Activated naive CD4-positive, alpha-beta T cell treated with anti-CD3 and anti-CD28 coated beads, Interleukin-2, amount 50 U/mL, for 72 hours (primary cell): ENCODE data around the gene PGC. TPM values are rescaled to one million over a fixed set of nuclear protein-coding genes. Genes with fewer than 3 reads are reported as not detected.
A peak's percentile ranks its signal among the peaks of the same experiment; 100 is the strongest.

Experiments
- ATAC-seq, 2 donors: fragments of 150-1000 bp; cut with Tn5 transposase; 2 replicates each; pipeline ENCODE4 v1.10.0; 2021; ENCODE audit warnings: mild to moderate bottlenecking in 2 of 2, moderate library complexity in 2 of 2
- DNase-seq, 2 donors: peaks; one replicate each; pipeline ENCODE4 v3.0.0; 2021 to 2022; ENCODE audit warnings: low spot score in 2 of 2
- H3K27ac Mint-ChIP-seq, 2 donors: one replicate each; pipeline ENCODE4 v1.8.0; 2022; ENCODE audit warnings: mild to moderate bottlenecking in 2 of 2, mixed read lengths in 2 of 2
- H3K36me3 Mint-ChIP-seq, 2 donors: one replicate each; pipeline ENCODE4 v1.8.0; 2022; ENCODE audit warnings: mixed read lengths in 2 of 2
- H3K9me3 Mint-ChIP-seq, 2 donors: one replicate each; pipeline ENCODE4 v1.8.0; 2022; ENCODE audit warnings: mixed read lengths in 2 of 2
- total RNA-seq, 2 donors: library from RNA; stranded (reverse); gene quantifications; one replicate each; pipeline ENCODE4 v1.2.3, GENCODE V29; 2022

Gene PGC
- total RNA-seq, 2 donors from 2014 or later: not detected

DNA sequence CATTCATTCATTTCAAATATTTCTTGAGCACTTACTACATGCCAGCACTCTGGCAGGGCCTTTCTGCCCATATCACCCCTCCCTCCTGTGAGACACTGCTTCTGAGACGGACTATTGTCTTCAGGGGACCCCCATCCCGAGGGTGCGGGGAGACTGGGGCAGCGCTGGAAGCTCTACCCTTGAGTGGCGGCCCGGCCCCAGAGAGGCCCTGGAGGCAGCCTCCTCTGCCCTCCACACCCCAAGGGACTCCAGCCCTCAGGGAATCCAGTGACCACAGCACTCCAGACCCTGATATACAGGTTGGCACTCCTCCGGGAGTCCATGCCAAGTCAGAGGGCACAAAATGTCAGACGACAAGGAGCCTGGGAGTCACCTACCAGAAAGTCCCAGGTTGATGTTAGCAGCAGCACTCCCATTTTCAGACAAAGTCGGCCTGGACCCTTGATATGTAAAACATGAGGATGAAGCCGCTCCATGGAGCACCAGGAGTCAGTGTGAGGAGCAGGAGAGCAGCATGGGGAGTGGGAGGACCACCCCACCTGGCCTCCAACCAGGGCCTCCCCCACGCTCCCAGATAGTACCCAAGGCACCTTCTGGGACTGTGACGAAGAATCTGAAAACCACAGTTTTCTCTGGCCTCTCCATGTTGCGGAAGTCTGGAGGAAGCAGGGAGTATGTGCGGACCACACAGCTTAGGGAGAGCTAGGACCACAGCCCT, 32.5 kb downstream of the PGC start:
- no peak for ATAC-seq
- H3K27ac Mint-ChIP-seq: no peak overlapping the region
- H3K36me3 Mint-ChIP-seq: no peaks in the 10 kb centered on the region
- H3K9me3 Mint-ChIP-seq: no peaks in the 10 kb centered on the region
- no peak for DNase-seq

GRCh38 chr6:41713650-41714291, 33.4 kb downstream of the PGC start:
- DNase-seq (peak in 1 of 2 donors; percentile 69), ATAC-seq (peak; percentile 70 to 94)
- Mint-ChIP-seq H3K9me3 (no peaks in the 10 kb centered on the region), H3K27ac (no peak overlapping the region), H3K36me3 (no peaks in the 10 kb centered on the region)

GRCh38 chr6:41713159-41713649, 34.0 kb downstream of the PGC start:
- Mint-ChIP-seq H3K36me3 (no peaks in the 10 kb centered on the region), H3K9me3 (no peaks in the 10 kb centered on the region), H3K27ac (no peak overlapping the region)
- DNase-seq (no peak), ATAC-seq (peak in 1 of 2 donors; percentile 28)

DNA sequence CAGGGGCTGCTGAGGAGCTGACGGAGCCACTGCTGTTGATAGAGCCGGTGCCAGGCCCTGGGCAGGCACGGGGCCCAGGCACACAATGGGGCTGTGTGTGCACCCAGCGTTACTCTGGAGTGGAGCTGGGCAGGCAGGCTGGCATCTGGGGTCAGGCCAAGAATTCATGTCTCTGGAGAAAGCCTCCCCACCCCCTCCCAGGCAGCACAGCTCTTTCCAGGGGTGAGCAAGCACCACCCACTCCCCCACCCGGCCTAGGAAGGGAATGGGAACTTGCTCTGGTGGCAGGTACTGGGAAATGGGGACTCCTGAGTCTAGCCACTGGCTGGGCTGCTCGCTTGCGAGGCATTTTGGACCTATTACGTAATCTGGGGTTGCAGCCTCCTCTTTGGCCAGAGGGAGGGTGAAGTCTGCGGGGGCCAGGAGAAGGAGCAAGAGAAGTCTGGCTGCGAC, 34.5 kb downstream of the PGC start:
- ATAC-seq (no peak), DNase-seq (no peak)
- no peaks in the 10 kb centered on the region for H3K36me3 Mint-ChIP-seq
- H3K27ac Mint-ChIP-seq: no peak overlapping the region
- no peaks in the 10 kb centered on the region for H3K9me3 Mint-ChIP-seq

- Mint-ChIP-seq H3K9me3 (no peaks in the 10 kb centered on the region), H3K27ac (no peak overlapping the region), H3K36me3 (no peaks in the 10 kb centered on the region)
- ATAC-seq: no peak
- no peak for DNase-seq
Measured at GRCh38 chr6:41711323-41712038, 35.7 kb downstream of the PGC start.

GRCh38 chr6:41709375-41709774, 37.8 kb downstream of the PGC start:
- Mint-ChIP-seq H3K36me3 (no peaks in the 10 kb centered on the region), H3K27ac (no peak overlapping the region), H3K9me3 (no peaks in the 10 kb centered on the region)
- ATAC-seq (no peak), DNase-seq (no peak)

- Mint-ChIP-seq H3K27ac (peak overlapping the region in 1 of 2 donors; percentile 5), H3K36me3 (no peaks in the 10 kb centered on the region)
- no peak for ATAC-seq
Measured at GRCh38 chr6:41708856-41709255, 38.3 kb downstream of the PGC start.

GRCh38 chr6:41707565-41708200, 39.5 kb downstream of the PGC start:
- H3K27ac Mint-ChIP-seq: peak overlapping the region; percentile 78 to 95
- no peaks in the 10 kb centered on the region for H3K9me3 Mint-ChIP-seq
- peak in 1 of 2 donors; percentile 23 for DNase-seq
- no peaks in the 10 kb centered on the region for H3K36me3 Mint-ChIP-seq
- peak; percentile 39 to 67 for ATAC-seq

More at GRCh38 chr6:41708856-41709255, 38.3 kb downstream of the PGC start:
- H3K9me3 Mint-ChIP-seq: no peaks in the 10 kb centered on the region
- no peak for DNase-seq

DNA sequence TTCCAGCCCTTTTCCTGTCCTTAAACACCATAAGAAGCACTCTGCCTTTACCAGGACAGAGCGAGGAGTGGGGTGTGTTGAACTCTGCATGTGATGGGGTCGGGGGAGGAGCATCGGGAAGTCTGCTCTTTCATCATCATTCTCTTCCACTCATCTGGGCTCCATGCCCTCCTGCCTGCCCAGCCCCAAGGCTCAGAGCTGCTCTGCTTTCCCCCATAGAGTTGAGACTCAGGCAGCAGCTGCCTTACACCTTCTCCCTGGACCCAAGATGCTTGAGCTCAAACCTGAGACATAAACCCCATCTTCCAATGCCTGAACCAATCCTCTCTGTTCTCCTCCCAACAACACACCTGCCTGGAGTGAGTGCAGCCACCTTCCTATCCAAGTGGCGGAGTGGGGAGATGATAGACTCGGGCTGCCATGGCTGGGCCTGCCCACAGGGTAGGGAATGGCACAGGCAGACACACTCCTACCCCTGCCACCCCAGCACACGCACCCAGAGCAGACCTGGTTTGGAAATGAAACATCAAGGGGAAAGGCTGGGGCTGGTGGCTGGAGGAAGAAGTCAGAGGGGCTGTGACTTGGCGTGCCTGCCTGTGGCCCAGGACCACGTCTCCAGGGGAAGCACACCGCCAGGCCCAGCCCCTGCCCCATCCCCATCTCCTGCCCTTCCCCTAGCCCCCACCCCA, 40.2 kb downstream of the PGC start:
- peak; percentile 17 for ATAC-seq
- Mint-ChIP-seq H3K9me3 (no peaks in the 10 kb centered on the region), H3K36me3 (no peaks in the 10 kb centered on the region), H3K27ac (peak overlapping the region; percentile 78 to 95)
- DNase-seq: peak in 1 of 2 donors; percentile 15

DNA sequence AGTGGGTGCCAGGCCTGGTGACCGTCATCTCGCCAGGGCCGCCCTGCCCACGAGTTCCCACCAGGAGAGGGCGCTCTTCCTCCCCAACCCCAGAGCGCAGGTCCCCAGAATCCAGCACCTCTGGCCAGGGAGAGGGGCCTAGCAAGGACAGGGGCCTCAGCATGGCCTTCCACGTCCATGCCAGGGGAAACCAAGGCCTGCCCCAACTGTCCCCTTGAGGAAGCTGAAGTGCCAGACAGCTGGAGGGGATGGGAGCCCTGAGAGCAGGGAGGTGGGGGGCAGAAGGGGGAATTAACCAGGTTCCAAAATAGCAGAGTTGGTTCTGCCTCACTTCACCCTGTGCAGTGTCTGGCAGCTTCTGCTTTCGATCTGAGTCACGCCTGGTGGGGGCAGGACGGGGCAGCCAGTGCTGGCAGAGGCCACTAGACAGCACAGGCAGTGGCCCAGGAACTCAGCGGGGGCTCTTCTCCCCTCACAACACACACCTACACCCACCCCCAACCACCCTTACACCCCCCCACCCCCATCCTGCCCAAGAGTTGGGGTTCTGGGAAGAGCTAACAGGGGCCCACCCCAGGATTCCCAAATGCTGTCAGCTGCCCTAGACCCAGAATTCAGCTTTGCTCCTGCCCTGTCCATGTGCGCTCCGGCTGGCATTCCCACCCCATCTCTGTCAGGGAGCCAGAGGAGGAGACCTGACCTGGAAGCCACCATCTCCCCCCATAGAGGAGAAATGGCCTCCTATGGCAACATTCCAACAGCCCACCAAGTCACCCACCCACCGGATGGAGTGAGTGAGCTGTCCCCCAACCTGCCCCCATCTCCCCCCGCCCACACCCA, 41.0 kb downstream of the PGC start:
- Mint-ChIP-seq H3K9me3 (no peaks in the 10 kb centered on the region), H3K27ac (peak overlapping the region; percentile 78 to 84), H3K36me3 (no peaks in the 10 kb centered on the region)
- DNase-seq (peak; percentile 63 to 70), ATAC-seq (peak; percentile 90 to 93)

- Mint-ChIP-seq H3K27ac (peak overlapping the region; percentile 51 to 78), H3K9me3 (no peaks in the 10 kb centered on the region), H3K36me3 (no peaks in the 10 kb centered on the region)
- ATAC-seq (no peak), DNase-seq (no peak)
Measured at GRCh38 chr6:41705311-41705995, 41.7 kb downstream of the PGC start.

DNA sequence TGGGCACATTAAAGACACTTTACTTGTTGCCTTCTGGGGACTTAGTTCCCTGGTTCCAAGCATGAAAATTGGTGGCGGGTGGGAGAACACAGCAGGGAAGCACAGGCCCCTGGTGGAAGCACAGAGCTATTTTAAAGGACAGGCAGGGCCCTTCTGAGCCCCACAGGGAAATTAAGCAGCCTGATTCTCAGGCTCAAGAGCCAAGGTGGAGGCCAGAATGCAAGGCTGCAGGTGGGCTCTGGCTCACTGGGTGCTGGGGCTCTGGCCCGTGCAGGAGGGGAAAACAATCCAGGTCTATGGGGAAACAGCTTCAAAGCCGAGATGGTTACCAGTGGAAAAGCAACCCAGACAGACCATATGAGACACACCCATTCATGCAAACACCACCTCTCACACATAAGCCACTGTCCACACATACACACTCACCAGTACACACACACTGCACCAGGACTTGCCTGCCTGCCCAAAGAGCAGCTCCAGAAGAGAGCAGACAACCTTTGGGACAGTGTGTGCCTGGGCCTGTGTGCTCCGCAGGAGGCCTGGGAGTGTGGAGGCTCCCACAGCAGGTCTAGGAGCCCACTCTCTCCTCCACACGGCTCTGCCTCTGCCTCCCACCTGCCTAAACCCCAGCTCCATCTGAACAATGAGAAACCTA, 42.4 kb downstream of the PGC start:
- ATAC-seq (no peak), DNase-seq (no peak)
- Mint-ChIP-seq H3K27ac (peak overlapping the region in 1 of 2 donors; percentile 78), H3K36me3 (no peaks in the 10 kb centered on the region), H3K9me3 (no peaks in the 10 kb centered on the region)

GRCh38 chr6:41704028-41704427, 43.2 kb downstream of the PGC start:
- ATAC-seq (no peak), DNase-seq (no peak)
- no peaks in the 10 kb centered on the region for H3K9me3 Mint-ChIP-seq
- H3K27ac Mint-ChIP-seq: peak overlapping the region; percentile 4 to 84
- H3K36me3 Mint-ChIP-seq: no peaks in the 10 kb centered on the region

DNA sequence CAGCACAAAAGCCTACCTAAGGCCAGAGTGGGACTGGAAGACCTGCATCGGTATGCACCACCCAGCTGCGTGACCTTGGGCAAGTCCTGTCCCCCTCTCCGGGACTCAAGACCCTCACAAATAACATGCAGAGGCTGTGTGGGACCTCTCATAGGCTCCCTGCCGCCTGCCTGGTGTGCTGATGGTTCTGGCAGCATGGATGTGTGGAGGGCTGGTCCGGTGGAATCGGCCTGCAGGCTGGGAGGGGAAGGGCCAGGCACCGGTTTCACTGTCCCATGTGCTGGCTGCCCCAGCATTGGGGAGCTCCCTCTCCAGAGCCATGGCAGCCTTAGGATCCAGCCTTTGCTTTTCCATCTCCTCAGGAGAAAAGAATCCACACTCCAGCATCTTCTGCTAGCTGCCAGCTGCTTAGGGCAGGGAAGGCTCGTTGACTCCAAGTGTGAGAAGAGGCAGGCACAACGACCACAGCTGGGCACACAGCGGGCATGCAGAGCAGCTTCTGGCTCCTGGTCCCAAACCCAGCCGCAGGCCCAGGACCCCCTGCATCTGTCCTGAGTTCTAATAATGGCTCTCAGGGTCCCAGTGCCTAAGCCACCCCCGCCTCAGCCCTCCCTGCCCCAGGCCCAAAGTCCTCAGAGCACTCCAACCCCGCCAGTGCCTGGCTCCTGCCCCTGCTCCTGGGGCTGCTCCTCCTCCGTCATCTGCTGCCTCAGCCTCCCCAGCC, 44.3 kb downstream of the PGC start:
- Mint-ChIP-seq H3K9me3 (no peaks in the 10 kb centered on the region), H3K27ac (no peak overlapping the region), H3K36me3 (no peaks in the 10 kb centered on the region)
- ATAC-seq (no peak), DNase-seq (no peak)
